GM12874 (cell line): Measurements from ENCODE around the gene RORB.

Source experiments
- TF ChIP-seq, protein P1 (sequence below): IDR thresholded peaks from 2 replicates; pipeline ENCODE4 v1.5.1; 2011; ENCODE audit warnings: low read depth, mild to moderate bottlenecking, control low read depth, low read length, moderate library complexity; ENCODE audit not compliant: insufficient read depth

The RORB gene

DNA sequence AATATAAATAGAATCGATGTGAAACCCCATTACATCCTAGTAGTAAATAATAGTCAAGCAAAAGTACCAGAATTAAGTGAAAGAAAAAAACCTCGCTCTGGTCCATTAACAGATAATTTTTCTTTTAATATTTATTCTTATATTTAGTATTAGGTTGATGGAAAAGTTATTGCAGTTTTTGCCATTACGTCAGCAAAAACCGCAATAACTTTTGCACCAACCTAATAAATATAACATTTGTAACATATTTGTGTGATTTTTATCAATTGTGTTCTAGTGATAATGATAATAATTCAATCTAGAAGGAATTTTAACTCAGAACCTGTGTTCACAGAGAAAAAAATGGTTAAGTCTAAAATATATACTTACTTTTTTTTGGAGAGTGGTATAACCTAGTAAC lies 16.1 kb downstream of the RORB start:
- TF ChIP-seq, protein P1, sequence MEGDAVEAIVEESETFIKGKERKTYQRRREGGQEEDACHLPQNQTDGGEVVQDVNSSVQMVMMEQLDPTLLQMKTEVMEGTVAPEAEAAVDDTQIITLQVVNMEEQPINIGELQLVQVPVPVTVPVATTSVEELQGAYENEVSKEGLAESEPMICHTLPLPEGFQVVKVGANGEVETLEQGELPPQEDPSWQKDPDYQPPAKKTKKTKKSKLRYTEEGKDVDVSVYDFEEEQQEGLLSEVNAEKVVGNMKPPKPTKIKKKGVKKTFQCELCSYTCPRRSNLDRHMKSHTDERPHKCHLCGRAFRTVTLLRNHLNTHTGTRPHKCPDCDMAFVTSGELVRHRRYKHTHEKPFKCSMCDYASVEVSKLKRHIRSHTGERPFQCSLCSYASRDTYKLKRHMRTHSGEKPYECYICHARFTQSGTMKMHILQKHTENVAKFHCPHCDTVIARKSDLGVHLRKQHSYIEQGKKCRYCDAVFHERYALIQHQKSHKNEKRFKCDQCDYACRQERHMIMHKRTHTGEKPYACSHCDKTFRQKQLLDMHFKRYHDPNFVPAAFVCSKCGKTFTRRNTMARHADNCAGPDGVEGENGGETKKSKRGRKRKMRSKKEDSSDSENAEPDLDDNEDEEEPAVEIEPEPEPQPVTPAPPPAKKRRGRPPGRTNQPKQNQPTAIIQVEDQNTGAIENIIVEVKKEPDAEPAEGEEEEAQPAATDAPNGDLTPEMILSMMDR, result no peak

DNA sequence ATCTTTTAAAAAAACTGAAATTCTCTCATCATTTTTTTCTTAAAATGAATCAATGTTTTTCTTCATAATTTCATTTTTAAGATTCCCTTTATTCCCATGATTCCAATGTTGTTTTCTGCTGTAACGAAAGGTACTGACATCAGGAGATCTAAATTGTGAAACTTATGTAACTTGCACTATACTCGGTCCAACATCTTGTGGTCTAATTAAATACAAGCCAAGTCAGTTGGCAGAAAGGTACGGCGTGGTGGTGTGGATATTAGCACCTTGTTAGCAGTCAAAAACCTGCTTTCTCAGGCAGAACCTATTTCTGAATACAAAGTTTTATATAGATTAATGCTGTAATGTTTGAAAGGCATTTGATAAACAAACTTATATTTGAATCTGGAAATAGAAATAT lies 20.1 kb downstream of the RORB start:
- TF ChIP-seq, protein P1, result no peak

DNA sequence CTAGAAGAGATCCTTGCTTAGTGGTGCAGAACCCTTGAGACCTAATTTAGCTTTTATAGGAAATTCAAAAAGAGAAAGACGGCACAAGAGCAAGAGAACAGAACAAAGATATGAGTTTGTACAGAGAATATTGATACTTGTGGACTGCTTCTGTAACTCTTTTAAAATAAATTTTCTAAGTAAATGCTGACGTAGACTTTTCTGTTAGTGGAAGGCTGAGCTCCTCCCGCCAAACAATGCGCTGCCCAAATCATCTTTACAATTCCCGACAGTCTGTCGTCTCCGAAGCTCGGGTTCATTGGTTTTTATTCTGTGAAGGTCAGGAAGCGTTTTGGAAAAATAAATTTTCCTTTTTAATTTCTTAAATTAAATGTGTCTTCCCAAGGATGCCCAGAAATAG lies 22.3 kb downstream of the RORB start:
- TF ChIP-seq, protein P1, result no peak

DNA sequence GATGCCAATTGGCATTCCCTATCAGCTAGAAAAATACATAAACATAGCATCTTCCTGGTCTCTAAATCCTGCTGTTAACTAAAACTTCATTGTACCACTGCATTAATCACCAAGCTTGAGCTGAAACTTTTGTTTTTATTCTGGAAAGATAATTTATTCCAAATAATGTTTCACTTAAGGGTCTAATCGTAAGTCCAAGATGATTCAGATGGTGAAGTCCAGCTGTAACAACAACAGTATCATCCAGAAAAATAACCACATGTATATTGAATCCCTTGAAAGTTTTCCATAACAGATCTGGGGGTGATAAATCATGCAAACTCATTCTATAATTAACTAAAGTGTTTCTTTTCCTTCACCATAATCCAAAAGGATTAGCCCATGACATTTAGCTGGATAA lies 23.9 kb downstream of the RORB start:
- TF ChIP-seq, protein P1, result no peak

DNA sequence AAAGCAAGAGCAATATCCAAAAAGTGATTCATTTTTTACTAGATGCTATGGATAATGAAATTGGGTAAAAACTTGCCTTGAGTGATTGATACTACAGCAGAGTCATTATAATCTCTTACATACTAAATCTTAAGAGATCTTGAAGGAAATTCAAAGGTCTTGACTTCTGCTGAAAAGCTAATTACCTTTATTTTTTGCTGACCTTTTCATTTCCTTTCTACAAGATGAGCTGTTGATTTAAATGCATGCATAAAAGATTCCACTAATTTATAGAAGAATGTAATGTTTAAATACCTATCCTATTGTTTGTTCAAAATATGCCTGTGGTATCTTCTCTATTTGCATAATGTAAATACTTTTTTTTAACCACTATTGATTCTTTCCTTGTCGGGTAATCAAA lies 27.2 kb downstream of the RORB start:
- TF ChIP-seq, protein P1, result no peak

DNA sequence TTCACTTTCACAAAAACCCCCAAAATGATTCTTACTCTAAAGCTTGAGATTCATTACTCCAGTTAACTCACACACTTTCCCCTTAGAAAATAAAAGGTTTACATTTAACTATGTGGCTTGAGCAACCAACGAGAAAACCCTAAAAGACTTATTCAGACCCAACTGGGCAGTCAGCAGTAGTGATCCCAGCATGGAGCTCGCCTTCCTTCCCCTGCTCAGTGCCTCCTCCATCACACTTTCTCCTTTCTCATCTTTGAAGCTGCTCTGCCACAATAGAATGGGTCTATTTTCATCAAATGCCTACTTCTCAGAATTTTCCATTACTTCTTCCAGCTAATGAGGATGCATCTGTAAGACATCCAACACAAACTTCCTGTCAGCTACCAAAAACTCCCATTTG lies 29.1 kb downstream of the RORB start:
- TF ChIP-seq, protein P1, result no peak

DNA sequence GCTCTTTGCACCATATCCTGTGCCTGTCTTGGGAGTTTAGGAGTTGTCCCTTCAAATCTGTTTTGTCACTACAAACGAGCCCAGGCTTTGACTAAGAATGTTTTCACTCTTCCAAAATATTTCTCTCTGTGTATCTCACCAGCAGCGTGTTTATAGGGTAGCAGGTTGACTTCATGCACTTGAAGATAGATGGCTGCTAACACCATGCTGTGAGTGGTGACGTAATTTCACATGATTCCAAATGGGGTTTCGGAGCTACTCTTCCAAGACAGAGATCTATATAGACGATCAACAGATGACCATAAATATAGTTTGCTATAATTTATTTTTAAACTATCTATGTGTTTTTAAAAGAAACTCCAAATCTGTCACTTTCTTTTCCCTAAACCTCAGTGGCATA lies 30.6 kb downstream of the RORB start:
- TF ChIP-seq, protein P1, result no peak

DNA sequence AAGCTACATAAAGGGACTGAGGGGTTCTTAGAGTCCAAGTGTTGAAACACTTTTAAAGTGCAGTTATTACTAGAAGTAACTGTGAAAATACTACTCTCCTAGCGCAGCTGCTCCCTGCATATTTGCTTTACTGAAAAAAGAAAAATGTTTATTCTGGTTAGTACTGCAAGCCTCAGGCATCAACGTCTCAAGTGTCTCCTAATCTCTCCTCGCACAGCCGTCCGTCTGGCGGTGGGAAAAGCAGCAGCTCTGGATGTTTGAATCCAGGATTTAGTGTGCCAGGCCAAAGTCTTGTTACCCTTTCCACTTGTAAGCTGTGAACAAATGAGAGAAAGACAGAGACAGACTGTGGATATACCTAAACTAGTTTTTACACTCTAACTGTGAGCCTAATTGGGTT lies 31.1 kb downstream of the RORB start:
- TF ChIP-seq, protein P1, result no peak
